Measurements from ENCODE around the gene RTN3.

The RTN3 gene

GRCh38 chr11:63745304-63746170 lies 64.2 kb downstream of the RTN3 start:
- Histone ChIP-seq H3K27ac (ENCODE audit: low read length) (no peak overlapping the region), H3K36me3 (ENCODE audit: control insufficient read depth in 1 of 2, insufficient read depth in 2 of 2, low read length in 2 of 2) (no peaks in the 10 kb centered on the region), H3K27me3 (ENCODE audit: low read depth, low read length) (no peaks in the 10 kb centered on the region), H3K4me3 (ENCODE audit: low read depth in 1 of 2, low read length in 2 of 2) (no peak overlapping the region), H3K9me3 (ENCODE audit: control insufficient read depth in 1 of 2, low read length in 2 of 2) (no peaks in the 10 kb centered on the region), H3K4me1 (ENCODE audit: control insufficient read depth in 1 of 2, insufficient read depth in 2 of 2, low read length in 2 of 2) (no peaks in the 10 kb centered on the region)

- no peaks in the 10 kb centered on the region for H3K4me1 ChIP-seq (ENCODE audit: control insufficient read depth in 1 of 2, insufficient read depth in 2 of 2, low read length in 2 of 2)
- peaks cover 0 to 11% of the 10 kb centered on the region in 2 donors for H3K36me3 ChIP-seq (ENCODE audit: control insufficient read depth in 1 of 2, insufficient read depth in 2 of 2, low read length in 2 of 2)
- no peaks in the 10 kb centered on the region for H3K27me3 ChIP-seq (ENCODE audit: low read depth, low read length)
- no peaks in the 10 kb centered on the region for H3K9me3 ChIP-seq (ENCODE audit: control insufficient read depth in 1 of 2, low read length in 2 of 2)
- no peak overlapping the region for H3K4me3 ChIP-seq (ENCODE audit: low read depth in 1 of 2, low read length in 2 of 2)
- H3K27ac ChIP-seq (ENCODE audit: low read length) = no peak overlapping the region
Measured at GRCh38 chr11:63747011-63747410, 65.7 kb downstream of the RTN3 start.

GRCh38 chr11:63749624-63750023 lies 68.3 kb downstream of the RTN3 start:
- peaks cover 7 to 16% of the 10 kb centered on the region in 2 donors for H3K36me3 ChIP-seq (ENCODE audit: control insufficient read depth in 1 of 2, insufficient read depth in 2 of 2, low read length in 2 of 2)
- no peaks in the 10 kb centered on the region for H3K9me3 ChIP-seq (ENCODE audit: control insufficient read depth in 1 of 2, low read length in 2 of 2)
- no peak overlapping the region for H3K4me3 ChIP-seq (ENCODE audit: low read depth in 1 of 2, low read length in 2 of 2)
- no peaks in the 10 kb centered on the region for H3K27me3 ChIP-seq (ENCODE audit: low read depth, low read length)
- no peak overlapping the region for H3K27ac ChIP-seq (ENCODE audit: low read length)
- no peaks in the 10 kb centered on the region for H3K4me1 ChIP-seq (ENCODE audit: control insufficient read depth in 1 of 2, insufficient read depth in 2 of 2, low read length in 2 of 2)

GRCh38 chr11:63756919-63757761 lies 75.8 kb downstream of the RTN3 start:
- Histone ChIP-seq H3K36me3 (ENCODE audit: control insufficient read depth in 1 of 2, insufficient read depth in 2 of 2, low read length in 2 of 2) (peaks cover 12 to 13% of the 10 kb centered on the region in 2 donors), H3K4me1 (ENCODE audit: control insufficient read depth in 1 of 2, insufficient read depth in 2 of 2, low read length in 2 of 2) (peaks cover 0 to 7% of the 10 kb centered on the region in 2 donors), H3K27ac (ENCODE audit: low read length) (no peak overlapping the region), H3K9me3 (ENCODE audit: control insufficient read depth in 1 of 2, low read length in 2 of 2) (no peaks in the 10 kb centered on the region), H3K27me3 (ENCODE audit: low read depth, low read length) (no peaks in the 10 kb centered on the region), H3K4me3 (ENCODE audit: low read depth in 1 of 2, low read length in 2 of 2) (no peak overlapping the region)

- Histone ChIP-seq H3K27ac (ENCODE audit: low read length) (no peak overlapping the region), H3K27me3 (ENCODE audit: low read depth, low read length) (no peaks in the 10 kb centered on the region), H3K9me3 (ENCODE audit: control insufficient read depth in 1 of 2, low read length in 2 of 2) (no peaks in the 10 kb centered on the region), H3K36me3 (ENCODE audit: control insufficient read depth in 1 of 2, insufficient read depth in 2 of 2, low read length in 2 of 2) (peaks cover 5 to 9% of the 10 kb centered on the region in 2 donors), H3K4me3 (ENCODE audit: low read depth in 1 of 2, low read length in 2 of 2) (no peak overlapping the region), H3K4me1 (ENCODE audit: control insufficient read depth in 1 of 2, insufficient read depth in 2 of 2, low read length in 2 of 2) (peaks cover 0 to 24% of the 10 kb centered on the region in 2 donors)
Measured at GRCh38 chr11:63760487-63761079, 79.3 kb downstream of the RTN3 start.

- Histone ChIP-seq H3K36me3 (ENCODE audit: control insufficient read depth in 1 of 2, insufficient read depth in 2 of 2, low read length in 2 of 2) (peaks cover 5 to 6% of the 10 kb centered on the region in 2 donors), H3K9me3 (ENCODE audit: control insufficient read depth in 1 of 2, low read length in 2 of 2) (no peaks in the 10 kb centered on the region), H3K27ac (ENCODE audit: low read length) (no peak overlapping the region), H3K4me3 (ENCODE audit: low read depth in 1 of 2, low read length in 2 of 2) (no peak overlapping the region), H3K27me3 (ENCODE audit: low read depth, low read length) (no peaks in the 10 kb centered on the region), H3K4me1 (ENCODE audit: control insufficient read depth in 1 of 2, insufficient read depth in 2 of 2, low read length in 2 of 2) (peaks cover 0 to 29% of the 10 kb centered on the region in 2 donors)
Measured at GRCh38 chr11:63761188-63761587, 79.9 kb downstream of the RTN3 start.

GRCh38 chr11:63761931-63762653 lies 80.8 kb downstream of the RTN3 start:
- H3K36me3 ChIP-seq (ENCODE audit: control insufficient read depth in 1 of 2, insufficient read depth in 2 of 2, low read length in 2 of 2) = peaks cover 2 to 5% of the 10 kb centered on the region in 2 donors
- peaks cover 4 to 38% of the 10 kb centered on the region in 2 donors for H3K4me1 ChIP-seq (ENCODE audit: control insufficient read depth in 1 of 2, insufficient read depth in 2 of 2, low read length in 2 of 2)
- no peaks in the 10 kb centered on the region for H3K9me3 ChIP-seq (ENCODE audit: control insufficient read depth in 1 of 2, low read length in 2 of 2)
- H3K4me3 ChIP-seq (ENCODE audit: low read depth in 1 of 2, low read length in 2 of 2) = peak overlapping the region; percentile 26 to 77
- H3K27ac ChIP-seq (ENCODE audit: low read length) = no peak overlapping the region
- no peaks in the 10 kb centered on the region for H3K27me3 ChIP-seq (ENCODE audit: low read depth, low read length)

- Histone ChIP-seq H3K4me1 (ENCODE audit: control insufficient read depth in 1 of 2, insufficient read depth in 2 of 2, low read length in 2 of 2) (peaks cover 6 to 41% of the 10 kb centered on the region in 2 donors), H3K9me3 (ENCODE audit: control insufficient read depth in 1 of 2, low read length in 2 of 2) (no peaks in the 10 kb centered on the region), H3K4me3 (ENCODE audit: low read depth in 1 of 2, low read length in 2 of 2) (peak overlapping the region; percentile 26 to 77), H3K36me3 (ENCODE audit: control insufficient read depth in 1 of 2, insufficient read depth in 2 of 2, low read length in 2 of 2) (peaks cover 0 to 4% of the 10 kb centered on the region in 2 donors), H3K27ac (ENCODE audit: low read length) (no peak overlapping the region), H3K27me3 (ENCODE audit: low read depth, low read length) (no peaks in the 10 kb centered on the region)
Measured at GRCh38 chr11:63762654-63763495, 81.6 kb downstream of the RTN3 start.

- Histone ChIP-seq H3K4me3 (ENCODE audit: low read depth in 1 of 2, low read length in 2 of 2) (peak overlapping the region in 1 of 2 donors; percentile 77), H3K27ac (ENCODE audit: low read length) (no peak overlapping the region), H3K4me1 (ENCODE audit: control insufficient read depth in 1 of 2, insufficient read depth in 2 of 2, low read length in 2 of 2) (peaks cover 6 to 41% of the 10 kb centered on the region in 2 donors)
Measured at GRCh38 chr11:63763496-63764339, 82.4 kb downstream of the RTN3 start.

More at GRCh38 chr11:63763496-63764339, 82.4 kb downstream of the RTN3 start:
- no peaks in the 10 kb centered on the region for H3K27me3 ChIP-seq (ENCODE audit: low read depth, low read length)
- no peaks in the 10 kb centered on the region for H3K9me3 ChIP-seq (ENCODE audit: control insufficient read depth in 1 of 2, low read length in 2 of 2)
- H3K36me3 ChIP-seq (ENCODE audit: control insufficient read depth in 1 of 2, insufficient read depth in 2 of 2, low read length in 2 of 2) = no peaks in the 10 kb centered on the region

Measured in muscle layer of duodenum (tissue), 2 donors.